ENCODE results near the gene TNK1. TPM values are rescaled to one million over a fixed set of nuclear protein-coding genes. Genes with fewer than 3 reads are reported as not detected.

Gene TNK1
- total RNA-seq, 4 donors from 2014 or later = 15.3 to 42.9 (median 20.7) TPM

DNA sequence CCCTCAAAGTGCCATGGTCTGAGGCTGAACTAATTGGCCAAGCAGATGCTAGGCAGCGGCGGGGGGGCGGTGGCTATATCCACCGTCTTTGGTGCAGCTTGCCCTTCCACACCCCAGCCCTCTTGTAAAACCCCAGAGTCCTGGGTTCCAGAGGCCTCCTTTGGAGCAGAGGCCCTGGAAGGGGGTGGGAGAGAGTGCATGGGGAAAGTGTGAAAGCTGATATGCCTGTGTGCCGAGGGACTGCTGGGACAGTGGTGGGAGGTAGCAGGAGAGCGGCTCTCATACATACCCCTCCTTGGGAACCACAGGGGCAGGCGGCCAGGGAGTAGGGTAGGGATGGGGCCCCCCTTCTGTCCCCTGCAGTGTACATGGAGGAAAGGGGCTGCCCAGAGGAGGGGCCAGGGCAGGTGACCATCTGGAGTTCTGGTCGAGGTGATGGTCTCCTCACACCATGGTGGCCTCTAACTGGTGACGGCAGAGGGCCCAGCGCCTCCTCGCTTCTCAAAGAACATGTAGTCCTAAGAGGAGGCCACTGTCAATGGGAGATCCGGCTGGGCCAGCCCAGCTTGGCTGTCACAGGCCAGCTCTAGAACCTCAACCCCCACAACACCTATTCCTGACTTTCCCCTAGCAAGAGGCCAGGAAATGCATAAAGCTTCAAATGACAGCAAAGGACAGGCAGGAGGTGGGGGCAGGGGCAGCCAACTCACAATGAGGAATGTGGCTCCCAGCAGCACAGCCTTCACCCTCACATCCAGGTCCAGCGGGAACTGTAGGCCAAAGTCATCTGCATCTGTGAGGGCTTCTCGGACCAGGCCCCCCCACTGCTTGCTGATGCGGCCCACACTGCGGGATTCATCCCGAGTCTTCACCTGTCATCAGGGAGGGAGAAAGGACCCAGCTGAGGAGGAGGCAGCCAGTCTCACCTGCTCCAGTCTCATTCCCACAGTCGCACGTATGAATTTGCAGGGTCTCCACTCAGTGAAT, 9.3 kb downstream of the TNK1 start:
- Histone ChIP-seq H3K27me3 (no peaks in the 10 kb centered on the region), H3K4me3 (no peak overlapping the region), H3K27ac (no peak overlapping the region), H3K4me1 (peaks cover 18% of the 10 kb centered on the region), H3K9me3 (no peaks in the 10 kb centered on the region), H3K36me3 (peaks cover 48% of the 10 kb centered on the region)
- TF ChIP-seq POLR2AphosphoS5 (IDR thresholded peaks at IDR 0.05) (no peak), POLR2A (IDR thresholded peaks at IDR 0.05) (no peak), EP300 (IDR thresholded peaks at IDR 0.05) (no peak)
- TF ChIP-seq, protein P1, sequence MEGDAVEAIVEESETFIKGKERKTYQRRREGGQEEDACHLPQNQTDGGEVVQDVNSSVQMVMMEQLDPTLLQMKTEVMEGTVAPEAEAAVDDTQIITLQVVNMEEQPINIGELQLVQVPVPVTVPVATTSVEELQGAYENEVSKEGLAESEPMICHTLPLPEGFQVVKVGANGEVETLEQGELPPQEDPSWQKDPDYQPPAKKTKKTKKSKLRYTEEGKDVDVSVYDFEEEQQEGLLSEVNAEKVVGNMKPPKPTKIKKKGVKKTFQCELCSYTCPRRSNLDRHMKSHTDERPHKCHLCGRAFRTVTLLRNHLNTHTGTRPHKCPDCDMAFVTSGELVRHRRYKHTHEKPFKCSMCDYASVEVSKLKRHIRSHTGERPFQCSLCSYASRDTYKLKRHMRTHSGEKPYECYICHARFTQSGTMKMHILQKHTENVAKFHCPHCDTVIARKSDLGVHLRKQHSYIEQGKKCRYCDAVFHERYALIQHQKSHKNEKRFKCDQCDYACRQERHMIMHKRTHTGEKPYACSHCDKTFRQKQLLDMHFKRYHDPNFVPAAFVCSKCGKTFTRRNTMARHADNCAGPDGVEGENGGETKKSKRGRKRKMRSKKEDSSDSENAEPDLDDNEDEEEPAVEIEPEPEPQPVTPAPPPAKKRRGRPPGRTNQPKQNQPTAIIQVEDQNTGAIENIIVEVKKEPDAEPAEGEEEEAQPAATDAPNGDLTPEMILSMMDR (IDR thresholded peaks at IDR 0.05) = no peak
- WGBS = 98% methylated on average over 13 of the region's 19 CpGs
- no peak for DNase-seq (ENCODE audit: low spot score in 2 of 2)

GRCh38 chr17:7391307-7391706, 10.4 kb downstream of the TNK1 start:
- Histone ChIP-seq H3K4me1 (peaks cover 20% of the 10 kb centered on the region), H3K9me3 (no peaks in the 10 kb centered on the region), H3K36me3 (peaks cover 44% of the 10 kb centered on the region), H3K27ac (no peak overlapping the region), H3K27me3 (no peaks in the 10 kb centered on the region), H3K4me3 (no peak overlapping the region)
- no peak for DNase-seq (ENCODE audit: low spot score in 2 of 2)
- TF ChIP-seq, protein P1 (IDR thresholded peaks at IDR 0.05) = no peak
- no peak for TF ChIP-seq POLR2AphosphoS5 (IDR thresholded peaks at IDR 0.05)
- TF ChIP-seq POLR2A (IDR thresholded peaks at IDR 0.05) = no peak
- TF ChIP-seq EP300 (IDR thresholded peaks at IDR 0.05) = no peak
- 68% methylated on average over 2 of the region's 2 CpGs for WGBS

DNA sequence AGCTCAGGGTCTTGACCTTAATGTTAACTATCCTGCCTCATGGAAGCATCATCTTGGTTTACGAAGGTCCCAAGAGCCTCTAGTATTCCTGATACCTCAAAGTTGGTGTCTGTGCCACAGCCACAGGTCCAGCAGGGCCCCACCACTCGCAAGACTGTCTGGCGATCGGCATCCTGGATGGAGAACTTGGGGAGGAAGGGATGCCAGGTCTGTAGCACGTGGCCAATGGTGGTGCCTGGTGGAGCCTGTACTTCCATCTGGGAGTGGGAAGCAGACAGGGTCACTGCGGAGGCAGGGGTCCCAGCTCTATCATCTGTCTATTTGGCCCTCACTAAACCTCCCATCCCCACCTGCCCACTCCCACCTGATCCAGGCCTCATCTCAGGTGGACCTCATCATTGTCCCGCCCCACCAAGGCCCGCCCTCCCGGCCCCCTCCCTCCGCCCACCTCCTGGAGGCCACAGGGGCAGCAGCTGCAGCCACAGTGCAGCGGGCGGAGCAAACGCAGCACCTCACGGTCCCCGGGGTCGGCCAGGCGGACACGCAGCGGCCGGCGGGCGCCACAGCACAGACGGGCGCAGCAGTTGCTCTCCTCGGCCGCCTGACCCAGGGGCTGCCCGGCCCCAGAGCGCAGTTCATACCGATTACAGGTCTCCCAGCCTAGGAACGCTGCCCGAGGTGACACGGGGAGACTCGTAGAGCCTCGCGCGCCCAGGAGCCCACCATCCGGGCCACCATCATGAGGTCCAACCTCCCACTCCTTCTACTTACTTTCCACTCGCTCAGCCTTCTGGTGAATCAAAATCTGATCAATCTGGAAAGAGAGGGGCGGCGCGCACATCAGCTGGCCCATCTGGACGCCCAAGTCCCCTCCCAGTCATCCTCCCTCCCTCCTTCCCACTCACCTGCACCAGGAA, 12.1 kb downstream of the TNK1 start:
- Histone ChIP-seq H3K9me3 (no peaks in the 10 kb centered on the region), H3K36me3 (peaks cover 32% of the 10 kb centered on the region), H3K4me3 (peak overlapping the region; percentile 75), H3K4me1 (peaks cover 20% of the 10 kb centered on the region), H3K27ac (no peak overlapping the region), H3K27me3 (no peaks in the 10 kb centered on the region)
- WGBS = 79% methylated on average over 25 of the region's 42 CpGs
- TF ChIP-seq EP300 (IDR thresholded peaks at IDR 0.05) = no peak
- TF ChIP-seq, protein P1 (IDR thresholded peaks at IDR 0.05) = no peak
- TF ChIP-seq POLR2AphosphoS5 (IDR thresholded peaks at IDR 0.05) = no peak
- DNase-seq (ENCODE audit: low spot score in 2 of 2) = no peak

DNA sequence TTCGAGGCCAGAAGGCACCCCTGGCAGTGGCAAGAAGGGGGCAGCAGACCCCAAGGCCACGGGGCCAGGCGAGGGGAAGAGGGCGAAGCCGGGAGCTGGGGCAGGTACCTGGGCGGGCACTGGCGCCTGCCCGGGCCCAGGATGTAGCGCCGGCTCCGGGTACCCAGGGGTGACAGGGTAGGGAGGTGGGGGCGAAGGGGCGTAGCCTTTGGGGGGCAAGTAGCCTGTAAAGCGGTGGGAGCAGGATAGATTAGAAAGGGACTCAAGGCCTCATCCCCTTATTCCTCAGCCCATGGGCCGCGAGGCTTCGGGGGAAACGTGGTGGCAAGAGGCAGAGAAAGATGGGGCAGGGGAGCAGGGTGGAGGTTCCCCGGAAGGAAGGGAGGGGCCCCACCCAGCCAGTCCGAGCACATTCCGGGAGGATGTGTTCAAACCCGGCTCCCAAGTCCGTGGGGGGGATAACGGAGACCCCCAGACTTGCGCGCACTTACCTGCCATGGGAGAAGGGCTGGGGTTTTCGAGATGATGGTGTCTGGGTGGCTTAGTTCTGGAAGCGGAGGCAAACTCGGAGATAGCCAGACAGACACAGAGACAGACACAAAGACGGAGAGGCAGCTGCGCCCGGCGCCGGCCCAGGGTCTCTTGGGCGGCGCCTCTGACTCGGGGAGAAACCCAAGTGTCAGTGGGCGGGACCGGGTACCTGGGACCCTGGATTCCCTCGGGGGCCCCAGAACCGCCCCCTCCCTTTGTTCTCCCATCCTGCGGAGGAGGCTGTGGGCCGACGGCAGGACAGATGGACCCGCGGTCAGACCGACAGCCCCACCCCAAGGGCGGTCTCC, 12.9 kb downstream of the TNK1 start:
- no peaks in the 10 kb centered on the region for H3K27me3 ChIP-seq
- DNase-seq (ENCODE audit: low spot score in 2 of 2) = no peak
- H3K27ac ChIP-seq = peak overlapping the region; percentile 80
- TF ChIP-seq, protein P1 (IDR thresholded peaks at IDR 0.05) = no peak
- no peaks in the 10 kb centered on the region for H3K9me3 ChIP-seq
- H3K4me1 ChIP-seq = peaks cover 20% of the 10 kb centered on the region
- peaks cover 23% of the 10 kb centered on the region for H3K36me3 ChIP-seq
- peak overlapping the region; percentile 75 for H3K4me3 ChIP-seq
- 4% methylated on average over 36 of the region's 48 CpGs for WGBS

All from suprapubic skin (tissue), 4 donors.